Measurements from ENCODE around the gene EMILIN2.

DNA sequence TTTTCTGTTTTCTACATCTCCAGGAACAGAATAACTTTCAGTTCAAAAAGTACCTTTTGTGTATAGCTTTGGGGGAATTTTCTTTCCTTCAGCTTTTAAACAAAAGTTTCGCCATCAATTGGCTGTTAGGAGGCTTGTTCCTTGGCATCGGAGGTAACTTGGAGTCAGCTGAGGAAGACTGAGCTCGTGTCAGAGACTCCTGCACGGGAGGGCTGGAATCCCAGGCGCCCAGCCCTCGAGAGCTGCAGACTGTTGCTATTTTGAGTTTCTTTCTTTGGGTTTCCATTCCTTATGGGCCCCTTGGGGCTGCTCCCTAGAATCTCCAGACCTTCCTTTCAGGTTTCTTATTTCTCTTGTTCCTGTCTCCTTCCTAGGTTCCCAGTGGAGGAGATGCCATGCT lies 8.1 kb downstream of the EMILIN2 start:
- TF ChIP-seq, protein P1, sequence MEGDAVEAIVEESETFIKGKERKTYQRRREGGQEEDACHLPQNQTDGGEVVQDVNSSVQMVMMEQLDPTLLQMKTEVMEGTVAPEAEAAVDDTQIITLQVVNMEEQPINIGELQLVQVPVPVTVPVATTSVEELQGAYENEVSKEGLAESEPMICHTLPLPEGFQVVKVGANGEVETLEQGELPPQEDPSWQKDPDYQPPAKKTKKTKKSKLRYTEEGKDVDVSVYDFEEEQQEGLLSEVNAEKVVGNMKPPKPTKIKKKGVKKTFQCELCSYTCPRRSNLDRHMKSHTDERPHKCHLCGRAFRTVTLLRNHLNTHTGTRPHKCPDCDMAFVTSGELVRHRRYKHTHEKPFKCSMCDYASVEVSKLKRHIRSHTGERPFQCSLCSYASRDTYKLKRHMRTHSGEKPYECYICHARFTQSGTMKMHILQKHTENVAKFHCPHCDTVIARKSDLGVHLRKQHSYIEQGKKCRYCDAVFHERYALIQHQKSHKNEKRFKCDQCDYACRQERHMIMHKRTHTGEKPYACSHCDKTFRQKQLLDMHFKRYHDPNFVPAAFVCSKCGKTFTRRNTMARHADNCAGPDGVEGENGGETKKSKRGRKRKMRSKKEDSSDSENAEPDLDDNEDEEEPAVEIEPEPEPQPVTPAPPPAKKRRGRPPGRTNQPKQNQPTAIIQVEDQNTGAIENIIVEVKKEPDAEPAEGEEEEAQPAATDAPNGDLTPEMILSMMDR (conservative IDR thresholded peaks at IDR 0.05; ENCODE audit: low read length): no peak
- no peak for TF ChIP-seq EZH2phosphoT487 (IDR thresholded peaks at IDR 0.05; ENCODE audit: borderline replicate concordance)

Measured in Loucy (cell line).